Spleen (tissue), 11 donors: ENCODE measurements around the gene OR5H6. TPM values are rescaled to one million over a fixed set of nuclear protein-coding genes. Genes with fewer than 3 reads are reported as not detected.

Source experiments
- DNase-seq: peaks from one replicate; pipeline ENCODE4 v3.0.0-alpha.2; 2020
- H3K27ac ChIP-seq, 8 donors: fragments of 200-600 bp; sonication (generic) in 7 of 8; 1 replicate in 4 of 8; 2 replicates in 4 of 8; pipeline versions ENCODE4 v1.5.0 to v1.8.0; 2016 to 2021; ENCODE audit warnings: inconsistent platforms in 4 of 8, mild to moderate bottlenecking in 4 of 8, moderate library complexity in 1 of 8
- H3K27me3 ChIP-seq, 7 donors: fragments of 200-600 bp; sonication (generic) in 6 of 7; replicated peaks in 1 of 7; 1 replicate in 4 of 7; 2 replicates in 3 of 7; pipeline versions ENCODE4 v1.5.0 to v1.8.0; 2016 to 2021; ENCODE audit warnings: inconsistent platforms in 3 of 7, mild to moderate bottlenecking in 1 of 7
- H3K36me3 ChIP-seq, 6 donors: fragments of 200-600 bp; sonication (generic) in 5 of 6; 1 replicate in 4 of 6; 2 replicates in 2 of 6; pipeline versions ENCODE4 v1.5.0 to v1.8.0; 2016 to 2021; ENCODE audit warnings: inconsistent platforms in 2 of 6
- H3K4me1 ChIP-seq, 6 donors: fragments of 200-600 bp; sonication (generic) in 5 of 6; 1 replicate in 3 of 6; 2 replicates in 3 of 6; pipeline versions ENCODE4 v1.5.0 to v1.8.0; 2016 to 2021; ENCODE audit warnings: inconsistent platforms in 3 of 6
- H3K4me3 ChIP-seq, 8 donors: fragments of 200-600 bp; sonication (generic) in 7 of 8; 1 replicate in 4 of 8; 2 replicates in 4 of 8; pipeline versions ENCODE4 v1.5.0 to v1.8.0; 2016 to 2021; ENCODE audit warnings: inconsistent platforms in 4 of 8, mild to moderate bottlenecking in 4 of 8, moderate library complexity in 2 of 8
- H3K9me3 ChIP-seq, 8 donors: fragments of 200-600 bp; sonication (generic) in 7 of 8; 1 replicate in 4 of 8; 2 replicates in 4 of 8; pipeline versions ENCODE4 v1.5.0 to v1.8.0; 2016 to 2021; ENCODE audit warnings: inconsistent platforms in 4 of 8
- POLR2A ChIP-seq, 3 donors: fragments of 450-650 bp; IDR thresholded peaks; one replicate each; pipeline ENCODE4 v1.5.1; 2017; ENCODE audit warnings: antibody characterized with exemption in 3 of 3, mild to moderate bottlenecking in 1 of 3
- POLR2AphosphoS5 ChIP-seq, 3 donors: sonication (generic); formaldehyde crosslinking; IDR thresholded peaks; one replicate each; pipeline ENCODE4 v1.5.1; 2017; ENCODE audit warnings: antibody characterized with exemption in 3 of 3
- WGBS, 5 donors: extraction: QIAGEN DNeasy Blood & Tissue Kit in 3 of 5; methylation state at CpG; one replicate each; pipeline versions ENCODE4 v1.1.5 to v1.1.7; 2013 to 2018; 5-methylcytosine and 5-hydroxymethylcytosine counted together
- intact Hi-C: fragments of 100-400 bp; cut with DNase I; formaldehyde crosslinking; loops from one replicate; pipeline ENCODE4 v1.15.0; 2023; ENCODE audit warnings: low total_unique reads
- polyA plus RNA-seq, 3 donors: library from polyadenylated mRNA; stranded (reverse); fragments of 200-250 nt; gene quantifications; one replicate each; pipeline ENCODE4 v1.2.1, GENCODE V29; 2013
- total RNA-seq, 7 donors: library from RNA; depleted of rRNA in 3 of 7; stranded (reverse); fragments of >200 nt in 3 of 7; fragmentation: NEBNext Ultra II Directional in 4 of 7; extraction: Animal tissue kit (Norgen Biotek cat#: 25700) in 4 of 7; gene quantifications; one replicate each; pipeline versions ENCODE4 v1.1.0 to v1.2.1, GENCODE V29; 2016 to 2021
- TF ChIP-seq, protein P1 (sequence below), 11 experiments: fragments of 200-600 bp in 7 of 11; fragments of 450-650 bp in 4 of 11; sonication (generic) in 4 of 11; IDR thresholded peaks in 8 of 11; conservative IDR thresholded peaks in 3 of 11; 1 replicate in 7 of 11; 2 replicates in 4 of 11; pipeline versions ENCODE4 v1.4.0 to v1.8.0; 2016 to 2021; ENCODE audit warnings: antibody characterized with exemption in 11 of 11, inconsistent platforms in 4 of 11, mild to moderate bottlenecking in 1 of 11
- donor health status: healthy with polysubstance abuse.
- donor health status: DM: no; HTN: no; CAD: no; lungs with moderate emphysema.
- donor health status: DM: no; HTN: no; CAD: no.
- donor health status: Bipolar disorder and iron deficiency.
- donor health status: healthy.
- donor health status: DM: no; HTN: no; CAD: no.
- donor health status: DM: yes; HTN: yes; CAD: no.

The OR5H6 gene
- total and polyA plus RNA-seq, 10 donors, result not detected

- TF ChIP-seq, protein P1, sequence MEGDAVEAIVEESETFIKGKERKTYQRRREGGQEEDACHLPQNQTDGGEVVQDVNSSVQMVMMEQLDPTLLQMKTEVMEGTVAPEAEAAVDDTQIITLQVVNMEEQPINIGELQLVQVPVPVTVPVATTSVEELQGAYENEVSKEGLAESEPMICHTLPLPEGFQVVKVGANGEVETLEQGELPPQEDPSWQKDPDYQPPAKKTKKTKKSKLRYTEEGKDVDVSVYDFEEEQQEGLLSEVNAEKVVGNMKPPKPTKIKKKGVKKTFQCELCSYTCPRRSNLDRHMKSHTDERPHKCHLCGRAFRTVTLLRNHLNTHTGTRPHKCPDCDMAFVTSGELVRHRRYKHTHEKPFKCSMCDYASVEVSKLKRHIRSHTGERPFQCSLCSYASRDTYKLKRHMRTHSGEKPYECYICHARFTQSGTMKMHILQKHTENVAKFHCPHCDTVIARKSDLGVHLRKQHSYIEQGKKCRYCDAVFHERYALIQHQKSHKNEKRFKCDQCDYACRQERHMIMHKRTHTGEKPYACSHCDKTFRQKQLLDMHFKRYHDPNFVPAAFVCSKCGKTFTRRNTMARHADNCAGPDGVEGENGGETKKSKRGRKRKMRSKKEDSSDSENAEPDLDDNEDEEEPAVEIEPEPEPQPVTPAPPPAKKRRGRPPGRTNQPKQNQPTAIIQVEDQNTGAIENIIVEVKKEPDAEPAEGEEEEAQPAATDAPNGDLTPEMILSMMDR (IDR thresholded peaks at IDR 0.05 in 8 of 11, conservative IDR thresholded peaks at IDR 0.05 in 3 of 11), result no peak
- TF ChIP-seq POLR2A (IDR thresholded peaks at IDR 0.05) (no peak), POLR2AphosphoS5 (IDR thresholded peaks at IDR 0.05) (no peak)
- no peak overlapping the region for H3K27ac ChIP-seq
- H3K4me3 ChIP-seq, result no peak overlapping the region
- H3K4me1 ChIP-seq, result no peaks in the 10 kb centered on the region
- intact Hi-C loops, result no loop called here
- DNase-seq, result no peak
- H3K27me3 ChIP-seq, result peaks cover 0 to 18% (median 0%) of the 10 kb centered on the region in 7 donors
- H3K9me3 ChIP-seq, result peaks cover 0 to 10% (median 0%) of the 10 kb centered on the region in 8 donors
- no peaks in the 10 kb centered on the region for H3K36me3 ChIP-seq
- WGBS, 5 donors, result 76 to 82% (median 78%) methylated on average over 8 to 10 of the region's 10 CpGs
Measured at GRCh38 chr3:98291332-98291957, 27.4 kb downstream of the OR5H6 start.

Other genes starting within 250 kb of the OR5H6 start
- gene GABRR3, start 228.9 kb upstream of the OR5H6 start, total RNA-seq, result not detected
- under 1 TPM in 1 of 3 donors, not detected in 2; 0.03 TPM for gene GABRR3, start 228.9 kb upstream of the OR5H6 start, polyA plus RNA-seq
- gene OR5AC2, start 177.1 kb upstream of the OR5H6 start, total RNA-seq, result not detected
- not detected for gene OR5AC2, start 177.1 kb upstream of the OR5H6 start, polyA plus RNA-seq
- not detected for gene OR5H1, start 133.5 kb upstream of the OR5H6 start, total RNA-seq
- gene OR5H1, start 133.5 kb upstream of the OR5H6 start, polyA plus RNA-seq, result not detected
- not detected for gene OR5H14, start 116.8 kb upstream of the OR5H6 start, total RNA-seq
- not detected for gene OR5H14, start 116.8 kb upstream of the OR5H6 start, polyA plus RNA-seq
- gene OR5H15, start 97.5 kb upstream of the OR5H6 start, total RNA-seq, result not detected
- not detected for gene OR5H15, start 97.5 kb upstream of the OR5H6 start, polyA plus RNA-seq
- not detected for gene OR5H2, start 18.3 kb downstream of the OR5H6 start, total RNA-seq
- not detected for gene OR5H2, start 18.3 kb downstream of the OR5H6 start, polyA plus RNA-seq
- not detected for gene OR5K4, start 89.6 kb downstream of the OR5H6 start, total RNA-seq
- not detected for gene OR5K4, start 89.6 kb downstream of the OR5H6 start, polyA plus RNA-seq
- not detected for gene OR5K3, start 126.4 kb downstream of the OR5H6 start, total RNA-seq
- not detected for gene OR5K3, start 126.4 kb downstream of the OR5H6 start, polyA plus RNA-seq
- not detected for gene OR5K1, start 199.0 kb downstream of the OR5H6 start, total RNA-seq
- gene OR5K1, start 199.0 kb downstream of the OR5H6 start, polyA plus RNA-seq, result not detected
- gene OR5K2, start 233.4 kb downstream of the OR5H6 start, total RNA-seq, result not detected
- gene OR5K2, start 233.4 kb downstream of the OR5H6 start, polyA plus RNA-seq, result not detected